Measurements from ENCODE around the gene CEMP1.

Gene CEMP1

DNA sequence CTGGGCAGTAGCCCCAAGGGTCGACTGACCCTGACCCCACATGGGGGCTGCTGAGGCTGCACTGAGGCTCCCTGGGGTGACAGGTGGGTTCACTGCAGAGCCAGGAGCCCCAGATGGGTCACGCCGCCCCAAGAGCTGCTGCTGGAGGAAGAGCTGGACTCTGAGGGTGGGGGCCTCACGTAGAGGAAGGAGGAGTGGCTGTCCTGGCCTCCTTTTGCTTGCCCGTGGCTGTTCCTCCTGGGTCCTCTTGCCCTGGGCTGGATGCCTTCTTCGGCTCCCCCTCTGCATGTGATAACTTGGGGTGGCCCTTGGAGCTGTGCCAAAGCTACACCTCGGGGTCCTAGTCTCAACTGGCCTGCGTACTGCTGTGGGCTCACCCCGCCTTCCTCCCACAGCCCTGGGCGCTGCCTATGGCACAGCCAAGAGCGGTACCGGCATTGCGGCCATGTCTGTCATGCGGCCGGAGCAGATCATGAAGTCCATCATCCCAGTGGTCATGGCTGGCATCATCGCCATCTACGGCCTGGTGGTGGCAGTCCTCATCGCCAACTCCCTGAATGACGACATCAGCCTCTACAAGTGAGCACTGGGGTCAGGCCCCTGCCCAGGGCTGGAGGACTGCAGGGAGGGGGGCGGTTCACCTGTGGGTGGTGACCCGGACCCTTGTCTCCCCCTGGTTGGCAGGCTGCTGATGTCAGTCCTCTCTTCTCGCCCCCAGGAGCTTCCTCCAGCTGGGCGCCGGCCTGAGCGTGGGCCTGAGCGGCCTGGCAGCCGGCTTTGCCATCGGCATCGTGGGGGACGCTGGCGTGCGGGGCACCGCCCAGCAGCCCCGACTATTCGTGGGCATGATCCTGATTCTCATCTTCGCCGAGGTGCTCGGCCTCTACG is 12.1 kb downstream of the CEMP1 start:
- DNase-seq (ENCODE audit: low spot score), result peak; percentile 15

DNA sequence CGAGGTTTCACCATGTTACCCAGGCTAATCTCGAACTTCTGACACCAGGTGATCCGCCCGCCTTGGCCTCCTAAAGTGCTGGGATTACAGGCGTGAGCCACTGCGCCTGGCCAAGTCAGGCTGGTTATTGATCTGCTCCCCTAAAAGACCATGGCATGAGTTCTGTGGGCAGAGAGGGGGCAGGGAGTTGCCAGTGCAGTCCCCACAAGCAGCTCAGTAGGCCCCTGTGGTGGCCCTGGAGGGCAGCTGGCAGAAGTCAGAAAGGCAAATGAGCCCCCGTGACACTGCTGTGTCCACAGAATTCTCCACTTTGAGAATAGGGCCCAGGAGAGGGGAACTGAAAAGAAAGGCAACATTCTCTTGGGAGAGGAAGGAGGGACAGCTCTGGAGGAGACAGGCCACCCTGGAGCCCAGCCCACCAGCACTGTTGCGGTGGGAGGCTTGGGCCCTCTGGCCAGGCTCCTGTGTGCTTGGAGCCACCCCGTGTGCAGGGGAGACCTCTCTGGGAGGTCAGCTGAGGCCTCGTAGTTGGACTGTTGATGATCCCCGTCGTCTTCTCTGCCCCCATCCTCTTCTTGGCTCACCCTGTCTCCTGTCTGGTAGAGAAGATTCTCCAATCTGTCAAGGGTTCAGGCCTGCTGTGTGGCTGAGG is 13.1 kb downstream of the CEMP1 start:
- DNase-seq (ENCODE audit: low spot score), result no peak

DNA sequence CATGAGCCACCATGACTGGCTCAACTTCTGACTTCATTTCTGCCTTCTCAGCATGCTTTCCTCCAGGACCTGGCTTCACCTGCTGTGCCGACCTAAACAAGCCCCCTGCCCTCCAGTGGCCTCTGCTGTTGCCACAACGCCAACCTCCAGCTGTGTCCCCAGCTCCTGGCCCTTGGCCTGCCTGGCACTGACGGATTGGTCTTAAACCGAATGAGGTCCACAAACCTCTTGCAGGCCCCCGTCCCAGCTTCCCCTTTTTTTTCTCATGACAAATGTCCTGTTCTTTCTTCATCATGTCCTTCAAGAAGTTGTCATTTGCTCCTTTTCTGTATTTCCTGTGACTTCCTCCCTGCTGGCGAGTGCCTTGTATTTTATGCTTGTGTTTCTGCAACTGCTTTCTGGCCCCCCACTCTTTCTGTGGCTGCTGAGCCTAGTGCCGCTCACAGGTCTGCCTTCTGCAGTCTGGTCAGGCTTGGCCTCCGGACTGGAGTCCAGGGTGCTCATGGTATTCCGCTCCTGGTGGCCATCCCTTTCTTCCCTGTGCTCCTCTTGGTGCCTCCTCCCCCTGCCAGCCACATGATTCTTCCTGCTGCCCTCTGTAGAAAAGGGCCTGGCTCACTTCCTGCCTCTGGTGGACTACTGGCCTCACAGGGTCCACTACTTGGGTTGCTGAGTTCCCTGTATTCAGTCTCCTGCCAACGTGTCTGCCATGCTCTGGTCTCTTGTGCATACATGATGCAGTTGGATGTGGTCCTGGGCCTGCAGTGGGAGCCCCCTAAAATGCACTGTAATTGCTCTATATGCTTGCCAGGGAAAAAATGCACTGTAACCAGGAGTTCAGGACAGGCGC is 14.6 kb downstream of the CEMP1 start:
- no peak for DNase-seq (ENCODE audit: low spot score)

DNA sequence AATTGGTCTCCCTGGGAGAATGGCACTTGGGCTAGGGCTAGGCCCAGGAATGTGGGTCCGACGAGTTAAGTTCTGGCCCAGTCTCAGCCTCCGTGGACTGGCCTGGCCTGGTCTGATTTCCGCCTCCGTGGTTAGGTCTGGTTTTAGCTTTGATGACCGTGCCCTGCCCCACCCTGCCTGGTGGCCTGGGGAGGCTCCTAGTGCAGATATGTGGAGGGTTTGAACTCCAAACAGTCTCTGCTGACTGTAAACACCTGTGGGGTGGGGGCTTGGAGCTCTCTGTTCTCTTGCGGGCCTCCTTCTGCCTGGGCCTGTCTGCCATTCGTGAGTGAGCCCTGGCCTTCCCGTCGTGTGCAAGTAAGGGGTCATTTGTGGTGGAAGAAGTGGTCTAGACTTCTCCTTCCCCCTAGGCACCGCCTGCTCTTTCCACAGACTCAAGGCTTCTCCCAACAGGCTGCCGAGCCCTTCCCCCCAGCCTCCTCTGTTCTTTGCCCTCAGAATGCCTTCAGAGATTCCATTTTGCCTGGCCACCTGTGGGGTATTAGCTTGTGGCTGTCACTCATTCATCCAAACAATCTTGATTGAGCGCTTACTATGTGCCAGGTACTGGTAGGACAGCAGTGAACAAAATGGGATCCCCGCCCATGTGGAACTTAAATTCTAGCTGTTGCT is 15.9 kb downstream of the CEMP1 start:
- DNase-seq (ENCODE audit: low spot score), result no peak

DNA sequence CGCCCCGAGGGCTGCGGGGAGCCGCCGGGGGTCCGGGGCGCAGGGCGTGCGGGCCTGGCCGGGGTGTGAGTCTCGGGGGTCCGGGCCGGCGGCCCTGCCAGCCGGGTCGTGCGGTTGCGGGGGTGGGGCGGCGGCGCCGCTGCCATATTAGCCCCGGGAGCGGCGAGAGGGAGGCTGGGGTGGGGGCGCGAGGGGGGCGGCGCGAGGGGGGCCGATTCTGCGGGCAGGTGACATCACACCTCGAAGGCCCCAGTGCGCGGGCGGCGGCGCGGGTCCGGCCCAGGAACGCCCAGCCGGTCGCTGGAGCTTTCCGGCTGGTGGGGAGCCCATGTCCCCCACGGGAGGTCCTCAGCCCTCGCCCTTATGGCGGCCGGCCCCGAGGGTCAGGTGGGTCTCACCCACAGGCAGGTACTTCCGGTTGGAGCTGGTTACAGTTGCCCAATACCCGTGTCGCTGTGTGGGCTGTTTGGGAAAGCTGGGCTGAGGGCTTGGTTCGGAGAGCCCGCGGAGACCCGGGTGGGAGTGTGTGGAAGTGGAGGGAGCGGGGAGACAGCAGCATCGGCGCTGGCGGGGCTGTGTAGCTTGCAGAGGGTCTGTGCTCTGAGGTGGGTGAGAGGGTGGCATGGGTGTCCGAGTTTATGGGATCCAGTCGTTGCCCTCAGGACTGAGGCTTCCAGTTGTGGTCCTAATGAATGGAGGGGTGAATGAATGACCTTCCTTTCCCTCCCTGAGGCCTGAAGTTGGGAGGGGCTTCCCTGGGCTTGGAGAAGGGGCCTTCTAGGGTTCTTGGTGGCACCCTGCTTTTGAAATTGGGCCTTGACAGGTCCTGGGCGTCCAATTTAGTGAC is 16.7 kb downstream of the CEMP1 start:
- DNase-seq (ENCODE audit: low spot score), result no peak

DNA sequence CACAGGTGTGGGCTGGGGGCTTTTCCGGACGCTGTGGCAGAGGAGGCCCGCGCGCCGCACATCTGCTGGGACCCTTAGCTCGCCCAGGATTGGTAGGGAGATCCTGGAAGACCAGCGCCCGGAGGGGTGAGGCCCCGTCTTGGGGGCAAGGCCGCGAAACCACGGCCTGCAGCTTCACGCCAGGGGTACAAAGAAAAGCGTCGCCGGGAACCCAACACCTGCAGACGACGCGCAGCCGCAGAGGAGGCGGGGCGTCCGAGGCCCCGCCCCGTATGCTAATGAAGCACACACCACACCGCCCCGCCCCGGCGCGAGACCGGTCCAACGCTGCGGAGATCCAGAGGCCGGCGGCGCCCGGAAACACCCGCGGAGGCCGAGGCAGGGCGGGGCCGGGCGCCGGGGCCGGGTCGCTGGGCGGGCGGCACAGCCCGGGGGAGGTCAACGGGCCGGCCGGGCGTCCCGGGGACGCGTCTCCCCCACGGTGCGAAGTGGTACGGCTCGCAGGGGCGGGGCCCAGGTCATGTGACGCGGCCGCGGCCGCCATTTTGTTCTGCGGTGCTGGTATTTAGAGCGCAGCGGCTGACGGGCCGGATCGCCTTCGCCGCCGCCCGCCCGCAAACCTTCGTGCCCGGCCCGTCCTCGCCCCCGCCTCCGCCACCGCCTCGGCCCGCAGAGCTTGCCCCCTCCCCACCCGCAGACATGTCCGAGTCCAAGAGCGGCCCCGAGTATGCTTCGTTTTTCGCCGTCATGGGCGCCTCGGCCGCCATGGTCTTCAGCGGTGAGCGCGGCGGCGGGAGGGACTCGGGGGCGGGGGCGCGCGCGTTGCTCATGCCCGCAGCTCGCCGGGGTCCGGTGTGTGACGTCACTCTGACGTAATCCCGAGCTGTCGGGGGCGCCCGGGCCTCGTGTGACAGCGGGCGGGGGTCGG is 17.5 kb downstream of the CEMP1 start, which contains the start of gene ATP6V0C:
TSS of gene ATP6V0C (plus strand) at position 548 of the 928 bp plus-strand sequence. CDS start at position 700, 152 bp downstream.
- peak; percentile 95 for DNase-seq (ENCODE audit: low spot score)

DNA sequence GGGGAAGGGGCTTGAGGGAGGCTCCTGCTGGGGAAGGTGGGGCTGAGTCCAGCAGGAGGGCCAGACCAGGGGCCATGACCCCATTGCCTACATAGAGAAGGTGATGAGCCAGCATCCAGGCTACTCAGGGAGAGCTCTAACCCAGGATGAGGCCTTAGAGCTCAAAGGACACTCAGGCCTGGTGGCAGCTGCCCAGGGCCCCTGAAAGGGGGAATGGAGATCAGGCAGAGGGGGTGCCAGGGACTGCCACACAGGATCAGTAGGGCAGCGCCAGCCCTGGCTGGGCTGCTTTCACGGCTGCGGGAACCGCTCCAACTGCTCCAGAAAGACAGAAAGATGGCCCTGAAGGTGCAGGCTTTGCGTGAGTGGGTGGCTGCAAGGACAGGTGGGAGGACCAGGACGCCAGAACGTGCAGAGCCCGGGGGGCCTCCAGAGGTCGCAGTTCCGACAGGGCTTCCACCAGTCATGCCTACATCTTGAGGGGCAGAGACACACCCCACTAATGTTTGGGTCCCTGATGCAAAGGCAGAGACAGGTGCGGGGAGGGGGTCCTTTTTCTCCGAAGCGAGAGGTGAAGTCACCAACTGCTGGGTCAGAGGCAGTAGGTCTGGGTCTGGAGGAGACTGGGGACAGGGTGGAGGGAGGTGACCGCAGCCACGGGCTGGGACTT is 18.3 kb downstream of the CEMP1 start:
- no peak for DNase-seq (ENCODE audit: low spot score)

DNA sequence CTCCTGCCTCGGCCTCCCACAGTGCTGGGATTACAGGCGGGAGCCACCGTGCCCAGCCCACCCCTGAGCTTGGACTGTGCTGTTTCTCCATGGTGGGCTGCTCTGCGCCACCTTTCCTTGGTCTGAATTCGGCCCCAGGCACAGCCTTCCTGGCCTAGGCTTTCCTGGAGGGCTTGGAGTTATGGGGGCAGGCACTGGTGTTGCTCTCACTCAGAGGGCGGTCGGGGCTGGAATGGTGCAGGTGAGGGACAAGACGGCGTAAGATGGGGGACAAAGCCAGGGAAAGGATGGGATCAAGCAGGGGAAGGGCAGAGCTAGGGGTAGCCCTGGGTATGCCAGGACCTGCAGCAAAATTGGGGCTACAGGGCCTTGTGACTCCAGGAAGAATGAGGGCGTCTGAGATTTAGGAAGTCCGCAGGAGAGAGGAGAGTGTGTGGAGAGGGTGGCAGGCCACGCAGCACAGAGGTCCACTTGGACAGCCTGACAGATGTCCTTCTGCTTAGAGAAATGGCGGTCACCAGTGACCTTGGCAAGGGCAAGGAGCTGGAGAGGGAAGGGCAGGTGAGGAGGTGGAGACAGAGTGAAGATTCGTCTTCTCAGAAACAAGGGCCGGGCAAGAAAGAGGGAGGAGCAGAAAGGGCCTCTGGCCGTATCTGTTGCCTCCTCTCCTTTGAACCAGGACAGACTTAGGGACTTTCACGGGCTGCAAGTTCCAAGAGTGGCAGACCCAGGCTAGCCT is 19.0 kb downstream of the CEMP1 start:
- no peak for DNase-seq (ENCODE audit: low spot score)

DNA sequence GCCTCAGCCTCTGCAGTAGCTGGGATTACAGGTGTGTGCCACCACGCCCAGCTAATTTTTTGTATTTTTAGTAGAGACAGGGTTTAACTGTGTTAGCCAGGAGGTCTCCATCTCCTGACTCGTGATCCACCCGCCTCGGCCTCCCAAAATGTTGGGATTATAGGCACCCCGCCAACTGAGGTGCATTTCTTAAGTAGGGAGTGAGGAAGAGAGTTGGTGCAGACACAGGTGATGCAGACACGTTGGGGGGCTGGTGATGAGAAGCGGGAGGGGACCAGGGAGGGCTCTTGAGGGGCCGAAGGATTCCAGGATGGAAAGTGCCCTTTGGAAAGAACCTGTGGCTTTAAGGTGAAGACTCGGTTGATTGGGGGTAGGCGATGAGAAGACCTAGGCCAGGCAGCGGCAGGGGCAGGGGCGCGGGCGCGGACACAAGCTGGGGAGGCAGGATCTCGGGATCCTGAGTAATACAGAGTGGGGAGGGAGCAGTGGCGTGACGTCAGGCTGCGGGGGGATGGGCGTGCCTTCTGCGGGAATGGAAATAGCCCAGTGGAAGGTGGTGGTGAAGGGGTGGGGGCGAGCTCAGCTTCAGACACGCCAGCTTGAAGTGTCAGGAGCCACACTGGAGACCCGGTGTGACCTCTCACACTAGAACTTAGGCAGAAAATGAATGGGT is 19.9 kb downstream of the CEMP1 start:
- no peak for DNase-seq (ENCODE audit: low spot score)

DNA sequence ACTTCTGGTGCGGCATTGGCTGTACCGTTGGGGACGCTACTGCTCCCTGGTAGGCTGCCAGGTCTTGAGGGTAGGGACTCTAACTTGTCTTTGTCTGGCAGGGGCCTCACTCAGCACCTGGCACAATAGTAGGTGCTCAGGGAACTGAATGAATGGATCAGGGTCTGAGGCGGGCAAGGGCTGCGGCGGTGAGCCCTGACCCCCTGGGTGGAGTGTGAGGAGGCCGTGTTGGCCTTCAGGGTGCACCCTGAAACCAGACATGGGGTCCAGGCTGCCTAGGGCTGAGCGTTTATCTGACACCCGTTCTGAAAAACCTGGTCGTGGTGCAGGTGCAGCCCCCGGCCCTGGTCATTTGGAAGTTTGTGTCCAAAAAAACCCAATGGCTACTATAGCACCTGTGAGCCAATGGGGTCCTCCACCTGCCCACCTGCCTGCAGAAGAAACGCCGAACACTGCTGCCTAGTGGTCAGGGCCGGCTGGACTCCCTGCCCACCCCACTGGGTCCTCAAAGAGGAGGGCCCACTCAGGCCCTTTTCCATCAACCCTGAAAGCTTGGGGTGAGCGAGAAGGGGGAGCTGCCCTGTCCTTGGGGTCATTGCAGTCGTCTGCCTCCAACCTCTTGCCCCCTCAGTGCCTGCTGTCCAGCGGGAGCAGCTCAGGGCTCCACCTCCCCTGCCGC is 22.3 kb downstream of the CEMP1 start:
- no peak for DNase-seq (ENCODE audit: low spot score)

DNA sequence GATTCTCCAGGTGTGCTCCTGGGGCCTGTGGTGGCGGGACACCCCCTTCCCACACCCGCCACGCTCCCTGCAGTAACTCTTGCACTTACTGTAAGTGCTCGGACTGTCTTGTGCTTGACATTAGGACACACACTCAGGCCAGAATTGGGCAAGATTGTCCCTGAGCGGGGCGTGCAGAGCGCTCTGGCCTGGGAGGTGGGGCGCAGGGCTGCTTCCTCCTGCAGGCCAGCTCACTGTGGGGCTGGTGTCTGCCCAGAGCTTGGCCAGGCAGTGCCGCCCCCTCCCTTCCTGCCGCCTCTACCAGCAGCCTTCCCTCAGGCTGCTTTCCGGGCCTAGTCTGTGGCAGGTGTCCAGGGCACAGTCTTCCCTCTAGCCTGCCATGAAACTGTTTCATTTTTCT is 23.5 kb downstream of the CEMP1 start:
- no peak for DNase-seq (ENCODE audit: low spot score)

DNA sequence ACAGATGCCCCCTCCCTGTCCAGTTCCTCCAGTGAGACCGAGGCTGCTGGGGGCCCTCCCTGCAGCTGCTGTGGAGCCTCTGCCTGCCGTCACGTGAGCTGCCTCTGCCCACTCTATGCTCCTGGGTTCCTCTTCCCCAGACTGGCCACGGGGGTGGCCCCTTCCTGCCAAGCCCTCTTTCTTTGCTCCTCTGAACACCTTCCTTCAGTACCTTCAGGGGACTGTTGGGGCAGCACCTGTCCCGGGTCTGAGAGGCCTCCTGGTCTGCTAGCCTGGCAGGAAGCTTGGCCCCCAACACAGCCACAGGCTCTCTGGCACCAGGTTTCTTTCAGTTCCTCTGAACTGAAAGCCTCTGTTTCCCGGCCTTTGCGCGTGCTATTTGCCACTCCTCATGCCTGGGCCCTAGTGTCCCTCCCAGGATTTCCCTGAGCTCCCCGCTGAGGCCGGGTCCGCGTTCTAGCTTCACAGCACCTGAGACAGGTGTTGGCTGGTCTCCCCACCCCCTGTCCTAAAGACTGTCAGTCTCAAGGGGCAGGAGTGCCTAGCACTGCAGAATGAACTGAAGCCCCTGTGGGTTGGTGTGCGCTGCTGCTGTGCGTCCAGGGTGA is 24.1 kb downstream of the CEMP1 start:
- DNase-seq (ENCODE audit: low spot score), result no peak

DNA sequence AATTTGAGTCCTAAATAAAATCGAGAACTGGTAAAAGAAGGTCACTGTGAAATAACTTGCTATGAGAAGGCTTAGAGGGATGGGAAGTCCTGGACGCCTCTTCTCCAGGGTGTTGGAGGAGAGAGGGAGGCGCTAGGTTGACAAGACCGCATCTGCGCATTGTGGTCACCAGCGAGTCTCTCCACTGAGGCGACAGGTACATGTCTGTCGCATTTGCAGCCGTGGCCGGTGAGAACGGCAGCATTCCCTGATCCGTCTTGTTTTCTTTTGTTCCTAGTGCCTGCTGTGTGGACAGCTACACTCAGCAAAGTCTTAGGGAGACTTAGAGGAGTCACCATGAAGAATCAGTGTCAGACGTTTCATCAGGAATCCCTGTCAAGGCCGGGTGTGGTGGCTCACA is 25.5 kb downstream of the CEMP1 start:
- DNase-seq (ENCODE audit: low spot score), result no peak

DNA sequence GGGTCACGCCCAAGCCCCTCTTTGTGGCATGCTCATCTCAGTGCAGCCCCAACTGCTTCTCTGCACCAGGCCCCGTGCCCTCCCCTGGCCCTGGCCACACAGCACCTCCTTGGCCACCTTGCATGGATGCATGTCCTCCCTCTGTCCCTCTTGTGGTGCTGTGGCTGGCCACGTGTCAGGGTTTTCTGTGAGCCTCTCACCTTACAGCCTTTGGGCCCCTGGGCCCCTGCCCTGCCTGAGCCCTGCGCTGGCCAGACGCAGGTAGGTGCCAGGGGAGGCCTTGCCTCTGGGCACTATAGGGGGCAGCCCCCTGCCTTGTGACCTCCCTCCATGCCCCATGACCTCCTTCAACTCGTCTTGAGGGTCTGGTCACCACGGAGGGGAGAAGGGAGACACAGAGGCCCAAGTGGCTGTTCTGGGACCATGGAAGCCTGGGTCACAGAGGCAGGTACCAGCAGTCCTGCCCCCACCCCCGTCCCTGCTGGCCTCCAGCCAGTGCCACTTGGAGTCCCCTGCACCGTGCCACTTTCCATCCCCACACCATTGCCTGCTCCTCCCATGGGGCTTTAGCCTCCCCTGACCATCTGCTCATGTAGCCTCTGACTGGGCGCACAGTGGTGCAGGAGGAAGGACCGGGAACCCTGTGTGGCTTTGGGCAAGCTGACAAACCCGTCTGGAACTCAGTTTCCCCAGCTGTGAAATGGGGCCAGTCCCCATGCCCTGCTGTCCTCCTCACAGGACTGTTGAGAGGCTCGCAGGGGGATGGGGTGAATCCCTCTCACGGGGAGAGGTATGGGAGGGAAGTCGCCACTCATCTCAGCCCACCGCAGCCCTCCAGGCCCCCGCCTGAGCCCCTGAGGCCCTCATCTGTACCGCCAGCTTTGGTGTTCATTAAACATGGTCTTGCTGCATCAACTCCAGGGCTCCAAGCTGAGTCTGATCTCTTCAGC is 29.0 kb downstream of the CEMP1 start:
- no peak for DNase-seq (ENCODE audit: low spot score)

DNA sequence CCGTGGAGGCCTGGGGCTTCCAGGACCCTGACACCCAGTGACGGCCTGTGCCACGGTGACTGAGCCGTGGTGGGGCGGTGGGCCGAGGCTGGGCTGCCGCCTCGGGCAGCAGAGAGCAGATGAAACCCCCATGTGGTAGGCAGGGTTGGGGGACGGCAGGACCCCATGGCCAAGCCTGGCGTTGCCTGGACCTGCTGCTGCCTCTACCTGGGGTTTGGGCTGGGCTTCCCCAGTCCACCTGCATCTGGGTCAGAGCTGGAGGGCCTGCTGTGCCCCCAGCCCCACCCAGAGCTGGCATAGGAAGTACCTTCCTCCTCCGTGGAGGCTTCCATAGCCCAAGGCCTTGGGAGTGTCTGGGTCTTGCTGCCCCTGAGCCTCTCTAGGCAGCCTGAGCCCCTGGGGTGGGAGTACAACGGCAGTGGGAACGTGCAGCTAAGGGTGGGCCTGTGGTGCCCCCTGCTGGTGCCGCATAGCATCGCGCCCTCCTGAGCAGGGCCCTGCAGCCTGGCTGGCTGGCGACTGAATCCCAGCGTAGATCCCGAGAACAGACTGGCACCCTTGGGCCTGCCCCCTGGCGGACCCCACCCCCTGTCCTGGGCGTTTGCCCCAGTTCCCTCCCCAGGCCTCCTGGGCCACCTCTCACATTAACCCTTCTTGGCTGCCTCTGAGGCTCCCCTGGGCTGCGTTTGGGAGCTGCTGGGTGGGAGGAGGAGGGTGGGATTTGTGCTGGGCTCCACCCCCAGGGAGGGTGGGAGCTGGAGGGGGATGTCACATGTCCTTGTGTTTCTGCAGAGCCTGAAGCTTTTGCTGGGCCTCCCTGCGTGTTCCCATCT is 30.1 kb downstream of the CEMP1 start:
- peak; percentile 91 for DNase-seq (ENCODE audit: low spot score)

Data from D341Med (cell line).